NCI-H1436 (cell line): Measurements from ENCODE around the gene IL18RAP.

Experiments
- DNase-seq: peaks from one replicate; lab custom pipeline; 2025; lab: John Stamatoyannopoulos, UW

Gene IL18RAP

GRCh38 chr2:102499558-102499957, 76.6 kb downstream of the IL18RAP start:
- DNase-seq: no peak
